Stimulated activated CD8-positive, alpha-beta memory T cell treated with anti-CD3 and anti-CD28 coated beads, Interleukin-7, amount 100 ng/mL, for 4 hours (primary cell): ENCODE data around the gene EDC3.
"Not testable (repeated sequence)": the region's sequence is repeated elsewhere in the genome, so short reads cannot be mapped to it uniquely, and the experiment has no call there.

ENCODE experiments used
- DNase-seq, 2 donors: peaks; one replicate each; pipeline ENCODE4 v3.0.0-alpha.2; 2020; ENCODE audit warnings: low read depth in 2 of 2

The EDC3 gene, protein sequence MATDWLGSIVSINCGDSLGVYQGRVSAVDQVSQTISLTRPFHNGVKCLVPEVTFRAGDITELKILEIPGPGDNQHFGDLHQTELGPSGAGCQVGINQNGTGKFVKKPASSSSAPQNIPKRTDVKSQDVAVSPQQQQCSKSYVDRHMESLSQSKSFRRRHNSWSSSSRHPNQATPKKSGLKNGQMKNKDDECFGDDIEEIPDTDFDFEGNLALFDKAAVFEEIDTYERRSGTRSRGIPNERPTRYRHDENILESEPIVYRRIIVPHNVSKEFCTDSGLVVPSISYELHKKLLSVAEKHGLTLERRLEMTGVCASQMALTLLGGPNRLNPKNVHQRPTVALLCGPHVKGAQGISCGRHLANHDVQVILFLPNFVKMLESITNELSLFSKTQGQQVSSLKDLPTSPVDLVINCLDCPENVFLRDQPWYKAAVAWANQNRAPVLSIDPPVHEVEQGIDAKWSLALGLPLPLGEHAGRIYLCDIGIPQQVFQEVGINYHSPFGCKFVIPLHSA

GRCh38 chr15:74695597-74696397 lies at the start of gene EDC3:
EDC3 (minus strand) TSS chr15:74696024; CDS start chr15:74675124, 20,900 bp downstream.
- DNase-seq, result peak; percentile 81 to 83

- DNase-seq, result no peak
These were observed 46.6 kb upstream of the EDC3 start for GRCh38 chr15:74742422-74742821.

DNA sequence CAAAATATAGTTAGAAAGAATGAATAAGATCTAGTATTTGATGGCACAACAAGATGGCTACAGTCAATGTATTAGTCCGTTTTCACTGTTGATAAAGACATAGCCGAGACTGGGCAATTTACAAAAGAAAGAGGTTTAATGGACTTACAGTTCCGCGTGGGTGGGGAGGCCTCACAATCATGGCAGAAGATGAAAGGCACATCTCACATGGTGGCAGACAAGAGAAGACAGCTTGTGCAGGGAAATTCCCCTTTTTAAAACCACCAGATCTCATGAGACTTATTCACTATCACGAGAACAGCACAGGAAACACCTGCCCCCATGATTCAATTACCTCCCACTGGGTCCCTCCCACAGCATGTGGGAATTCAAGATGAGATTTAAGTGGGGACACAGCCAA lies 42.4 kb upstream of the EDC3 start:
- DNase-seq, result not testable (repeated sequence)

DNA sequence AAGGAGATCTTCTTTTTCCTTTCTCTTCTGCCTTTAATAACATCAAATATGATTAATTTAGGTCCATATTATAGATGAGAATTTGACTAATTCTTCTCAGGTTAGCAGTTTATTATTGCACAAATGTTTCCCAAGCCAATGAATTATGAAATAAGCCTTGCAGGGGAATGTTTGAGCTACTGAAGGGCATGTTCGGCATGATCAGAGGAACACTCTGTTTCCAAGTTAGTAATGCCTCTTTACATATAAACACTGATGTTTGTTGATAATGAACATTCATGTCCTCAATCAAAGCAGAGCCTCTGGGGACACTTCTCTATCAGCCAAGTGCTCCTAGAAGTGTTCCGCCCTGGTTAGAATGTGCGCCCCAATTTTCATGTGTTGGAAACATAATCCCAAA lies 39.5 kb upstream of the EDC3 start:
- no peak for DNase-seq

GRCh38 chr15:74733269-74733668 lies 37.4 kb upstream of the EDC3 start:
- no peak for DNase-seq

- DNase-seq, result no peak
These were observed 37.0 kb upstream of the EDC3 start for GRCh38 chr15:74732846-74733245.

DNA sequence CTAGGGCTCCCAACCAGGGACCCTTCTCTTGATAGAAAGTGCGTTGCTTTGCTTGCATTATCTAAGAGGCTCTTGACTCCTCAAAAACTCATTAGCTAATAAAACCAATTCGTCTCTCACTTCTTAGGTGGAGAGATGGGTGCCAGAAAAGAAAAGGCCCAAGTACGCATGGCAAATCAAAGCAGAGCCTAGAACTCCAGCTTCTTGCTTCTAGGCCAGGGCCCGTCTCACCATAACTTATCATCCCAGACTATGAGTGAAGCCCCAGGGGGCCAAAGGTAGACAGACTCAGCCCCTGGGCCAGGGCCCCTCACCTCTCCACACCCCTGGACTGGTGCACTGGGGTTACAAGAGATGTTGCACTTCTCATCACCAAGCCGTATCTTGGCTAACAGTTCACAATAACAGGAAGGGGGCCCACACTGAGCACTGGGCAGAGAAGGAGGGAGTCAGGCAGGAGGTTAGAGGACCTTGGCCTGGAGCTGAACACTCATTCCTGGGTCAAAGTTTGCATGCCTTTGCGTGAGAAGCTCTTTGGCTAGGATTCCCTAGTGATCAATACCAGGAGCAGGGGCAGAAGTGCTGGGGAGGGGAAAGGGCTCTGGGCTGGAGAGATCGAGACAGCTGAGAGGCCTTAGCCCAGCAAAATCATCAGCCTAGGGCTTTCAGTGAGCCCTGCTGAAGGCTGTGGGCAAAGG lies 34.9 kb upstream of the EDC3 start:
- no peak for DNase-seq

GRCh38 chr15:74729372-74729771 lies 33.5 kb upstream of the EDC3 start:
- not testable (repeated sequence) for DNase-seq

GRCh38 chr15:74728699-74729098 lies 32.9 kb upstream of the EDC3 start:
- not testable (repeated sequence) for DNase-seq

DNA sequence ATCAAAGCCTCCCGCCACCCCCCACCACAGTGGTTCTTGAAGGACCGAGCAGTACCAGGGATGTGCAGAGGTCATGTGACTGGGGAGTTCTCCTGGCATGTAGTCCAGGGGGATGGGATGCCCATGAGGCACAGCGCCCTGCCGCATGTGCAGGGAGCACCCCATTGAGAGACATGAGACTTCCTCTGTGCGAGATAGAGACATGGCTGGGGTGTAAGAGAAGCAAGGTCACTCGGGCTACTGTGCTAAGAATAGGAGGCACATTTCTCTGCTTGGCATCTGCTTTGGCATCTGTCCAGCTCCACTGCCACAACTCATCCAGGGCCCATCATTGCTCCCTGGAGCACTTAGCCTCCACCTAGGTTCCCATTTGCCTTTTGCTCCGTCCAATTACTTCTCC lies 31.9 kb upstream of the EDC3 start:
- DNase-seq, result no peak

DNA sequence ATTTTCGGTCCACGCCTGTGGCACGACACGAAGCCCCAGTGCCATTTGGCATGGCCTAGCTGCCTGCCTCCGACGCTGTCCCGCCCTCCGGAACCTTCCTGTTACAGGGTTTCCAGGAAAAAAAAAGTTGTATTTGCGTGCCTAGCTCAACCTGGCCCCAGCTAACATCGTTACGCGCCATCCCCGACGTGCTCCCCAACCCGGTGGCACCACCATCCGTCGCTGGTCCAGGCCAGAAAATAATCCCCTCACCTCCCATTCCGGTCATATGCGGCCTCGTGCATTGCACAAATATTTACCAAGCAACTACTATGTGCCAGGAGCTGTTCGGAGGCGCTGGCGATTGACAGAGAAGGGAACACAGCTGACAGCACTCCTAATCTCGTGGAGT lies 30.9 kb upstream of the EDC3 start:
- DNase-seq, result peak in 1 of 2 donors; percentile 7

GRCh38 chr15:74725845-74726773 lies 30.3 kb upstream of the EDC3 start:
- DNase-seq, result peak in 1 of 2 donors; percentile 49

DNA sequence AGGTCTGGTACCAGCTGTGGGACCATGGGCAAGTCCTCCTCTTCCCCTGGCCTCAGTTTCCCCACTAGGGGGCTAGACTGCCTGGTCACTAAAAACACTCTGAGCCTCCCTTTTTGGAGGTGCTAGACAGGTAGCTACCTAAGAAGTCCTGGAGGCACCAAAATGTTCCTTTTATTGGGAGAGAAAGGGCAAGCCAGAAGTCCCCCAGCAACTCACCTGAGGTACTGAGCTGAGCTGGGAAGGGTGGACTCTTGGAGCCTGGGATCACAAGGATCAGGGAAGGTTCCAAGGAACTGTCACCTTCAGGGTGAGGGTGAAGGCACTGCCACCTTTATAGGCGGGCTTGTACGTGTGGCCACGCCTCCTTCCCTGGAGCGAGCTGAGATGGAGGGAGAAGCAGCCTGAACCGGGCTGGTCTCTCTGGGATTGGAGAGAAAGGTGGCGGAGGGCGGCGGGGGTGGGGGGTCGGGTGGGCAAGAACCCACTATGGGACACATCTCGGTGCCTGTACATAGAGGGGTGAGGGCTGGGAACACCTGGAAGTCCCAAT lies 29.5 kb upstream of the EDC3 start, which contains the start of gene CYP1A1:
Gene CYP1A1, minus strand, starts transcription at position 304 of the 550 bp plus-strand sequence. CDS start 2,431 bp downstream, outside the sequence.
- DNase-seq, result peak in 1 of 2 donors; percentile 16

- no peak for DNase-seq
These were observed 28.9 kb upstream of the EDC3 start for GRCh38 chr15:74724570-74725224.

DNA sequence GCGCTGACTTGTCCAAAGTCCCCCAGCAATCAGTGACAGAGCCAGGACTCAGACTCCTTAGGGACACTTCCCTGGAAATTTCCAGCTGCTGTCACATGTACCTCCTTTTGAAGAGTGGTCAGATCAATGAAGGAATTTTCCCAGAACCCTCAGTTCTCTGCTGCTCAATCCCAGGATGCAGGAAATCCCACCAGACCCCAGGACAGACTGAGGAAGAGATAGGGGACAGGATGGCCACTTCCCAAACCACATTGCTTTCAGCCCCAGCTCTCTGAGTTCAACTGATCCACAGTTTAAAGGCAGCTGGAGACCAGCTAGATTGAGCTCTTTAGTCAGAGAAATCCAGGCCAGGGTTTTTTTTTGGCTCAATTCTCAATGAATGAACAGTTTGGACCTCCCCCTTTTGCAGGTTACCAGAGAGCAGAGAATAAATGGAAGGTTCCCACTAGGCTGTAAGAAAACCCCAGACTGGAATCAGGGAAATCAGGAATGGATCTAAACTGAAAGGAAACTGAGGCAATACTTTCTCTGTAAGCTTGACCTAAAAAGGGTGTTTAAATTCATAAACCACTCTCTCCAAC lies 28.0 kb upstream of the EDC3 start:
- DNase-seq, result no peak

DNA sequence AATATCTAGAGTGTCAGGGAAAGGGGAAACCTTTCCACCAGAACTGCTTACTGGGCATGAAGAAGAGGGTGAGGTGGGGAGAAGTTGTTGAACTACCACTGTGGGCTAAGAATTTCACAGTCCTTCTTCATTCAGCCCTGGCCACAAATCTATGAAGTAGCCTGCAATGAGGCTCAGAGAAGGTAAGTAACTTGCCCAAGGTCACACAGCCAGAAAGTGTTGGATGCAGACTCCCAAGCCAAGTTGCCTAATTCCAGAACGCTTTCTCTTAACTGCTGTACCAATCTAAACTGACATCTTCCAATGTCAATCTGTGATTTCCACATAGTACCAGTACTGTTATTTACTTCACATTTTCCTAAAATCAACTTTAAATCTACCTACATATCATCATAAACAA lies 27.4 kb upstream of the EDC3 start:
- no peak for DNase-seq

- no peak for DNase-seq
These were observed 26.8 kb upstream of the EDC3 start for GRCh38 chr15:74722591-74722990.

- DNase-seq, result no peak
These were observed 20.8 kb upstream of the EDC3 start for GRCh38 chr15:74716651-74717050.

DNA sequence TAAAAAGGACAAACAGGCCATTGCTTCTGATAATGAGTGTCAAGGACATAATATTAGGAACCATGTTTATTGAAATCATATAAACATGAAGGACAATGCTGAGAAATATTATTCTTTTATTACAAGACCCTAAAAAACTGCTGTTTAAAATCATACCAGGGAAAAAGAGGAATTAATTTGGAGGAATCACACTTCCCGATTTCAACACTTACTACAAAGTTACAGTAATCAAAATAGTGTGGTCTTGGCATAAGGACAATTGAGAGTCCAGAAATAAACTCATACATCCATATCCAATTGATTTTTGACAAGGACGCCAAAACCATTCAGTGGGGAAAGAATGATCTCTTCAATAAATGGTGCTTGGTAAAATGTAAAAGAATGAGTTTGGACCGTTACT lies 16.5 kb upstream of the EDC3 start:
- no peak for DNase-seq
